Erythroblast (primary cell): ENCODE data around the gene CRIP1.
A peak's percentile ranks its signal among the peaks of the same experiment; 100 is the strongest.

Experiments
- DNase-seq, 2 experiments: peaks; one replicate each; lab custom pipeline; 2025; lab: John Stamatoyannopoulos, UW
- GATA1 ChIP-seq: IDR thresholded peaks from 2 replicates; pipeline ENCODE4 v1.6.1; 2011; ENCODE audit warnings: low read depth, mild to moderate bottlenecking, control low read depth, low read length, moderate library complexity
- POLR2A ChIP-seq: IDR thresholded peaks from 2 replicates; pipeline ENCODE4 v1.6.1; 2011; ENCODE audit warnings: mild to moderate bottlenecking, low read length

Gene CRIP1

DNA sequence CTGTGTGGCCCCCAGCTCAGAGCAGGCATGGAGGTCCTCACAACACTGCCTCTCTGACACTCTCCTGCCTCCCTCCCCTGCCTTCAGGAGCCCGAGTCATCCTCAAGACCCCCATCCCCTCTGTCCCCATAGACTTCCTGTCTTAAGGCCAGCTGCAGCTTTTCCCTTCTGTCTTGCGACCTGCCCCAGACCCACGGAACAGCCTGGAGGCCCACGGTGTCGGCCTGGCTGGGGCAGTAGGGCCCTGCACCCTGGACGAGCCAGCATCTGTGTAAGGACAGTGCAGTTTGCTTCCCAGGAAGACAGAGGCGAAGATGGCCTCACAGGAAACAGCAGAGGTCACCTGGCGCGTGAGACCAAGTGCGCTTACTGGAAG is 14.0 kb downstream of the CRIP1 start:
- no peak for DNase-seq
- TF ChIP-seq POLR2A (no peak), GATA1 (no peak)

DNA sequence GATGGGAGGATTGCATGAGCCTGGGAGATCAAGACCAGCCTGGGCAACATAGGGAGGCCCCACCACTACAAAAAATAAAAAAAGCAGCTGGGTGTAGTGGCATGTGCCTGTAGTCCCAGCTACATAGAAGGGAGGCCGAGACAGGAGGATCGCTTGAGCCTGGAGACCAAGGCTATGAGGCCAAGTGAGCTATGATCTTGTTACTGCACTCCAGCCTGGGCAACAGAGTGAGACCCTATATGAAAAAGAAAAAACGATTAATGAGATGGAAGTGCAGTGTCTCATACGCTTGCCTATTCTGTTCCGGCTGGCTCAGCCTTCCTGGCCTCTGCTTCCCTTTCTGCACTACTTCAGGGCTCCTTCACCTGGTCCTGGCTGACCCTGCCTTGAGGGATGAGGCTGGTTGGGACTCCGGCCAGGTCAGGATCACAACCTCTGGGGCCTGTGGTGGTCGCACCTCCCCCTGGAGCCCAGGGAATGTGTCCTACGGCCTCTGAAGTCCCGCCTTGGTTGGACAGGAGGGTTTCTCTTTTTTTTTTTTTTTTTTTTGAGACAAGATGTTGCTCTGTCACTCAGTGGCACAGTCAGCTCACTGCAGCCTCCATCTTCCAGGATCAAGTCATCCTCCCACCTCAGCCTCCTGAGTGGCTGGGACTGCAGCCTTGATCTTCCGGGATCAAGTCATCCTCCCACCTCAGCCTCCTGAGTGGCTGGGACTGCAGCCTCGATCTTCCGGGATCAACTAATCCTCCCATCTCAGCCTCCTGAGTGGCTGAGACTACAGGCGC is 15.0 kb downstream of the CRIP1 start:
- TF ChIP-seq GATA1 (no peak), POLR2A (no peak)

DNA sequence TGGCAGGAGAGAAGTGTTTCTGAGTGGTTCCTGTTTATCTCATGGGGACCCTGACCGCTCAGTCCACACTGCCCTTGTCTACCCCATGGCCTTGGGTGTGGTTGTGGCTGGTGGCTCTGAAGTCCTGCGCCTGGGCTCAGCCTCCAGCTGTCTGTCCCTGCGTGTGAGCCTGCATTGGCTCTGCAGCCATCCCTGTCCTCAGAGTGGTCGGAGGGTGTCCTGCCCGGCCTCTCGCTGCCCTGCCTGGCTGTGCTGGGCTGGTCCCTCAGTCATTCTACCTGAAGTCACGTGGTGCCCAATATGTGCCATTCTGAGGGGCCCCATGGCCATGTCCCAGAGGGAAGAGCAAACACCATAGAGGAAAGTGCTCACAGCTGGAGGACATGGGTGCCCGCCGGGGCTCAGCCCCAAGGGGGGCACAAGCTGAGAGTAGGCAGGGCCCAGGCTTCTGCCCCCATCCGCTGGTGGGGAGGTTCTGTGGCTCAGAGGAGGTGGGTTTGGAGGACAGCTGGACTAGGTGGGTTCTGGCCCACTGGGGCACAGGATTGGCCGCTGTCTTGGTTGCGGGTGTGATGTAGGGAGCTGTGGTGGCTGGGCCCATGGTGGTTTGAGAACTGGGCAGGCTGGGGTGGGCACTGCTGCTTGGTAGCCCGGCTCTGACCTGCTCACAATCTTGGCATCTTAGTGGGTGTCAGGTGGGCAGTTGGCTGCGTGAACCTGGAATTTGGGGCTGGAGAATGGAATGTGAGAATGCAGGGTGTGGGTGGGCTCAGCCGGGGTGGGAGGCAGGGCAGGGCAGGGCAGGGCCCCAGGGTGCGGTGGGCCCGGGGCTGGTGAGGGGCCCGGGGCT is 16.0 kb downstream of the CRIP1 start:
- TF ChIP-seq GATA1 (no peak), POLR2A (no peak)
- no peak for DNase-seq

More for the DNA sequence above, 15.0 kb downstream of the CRIP1 start:
- no peak for DNase-seq

DNA sequence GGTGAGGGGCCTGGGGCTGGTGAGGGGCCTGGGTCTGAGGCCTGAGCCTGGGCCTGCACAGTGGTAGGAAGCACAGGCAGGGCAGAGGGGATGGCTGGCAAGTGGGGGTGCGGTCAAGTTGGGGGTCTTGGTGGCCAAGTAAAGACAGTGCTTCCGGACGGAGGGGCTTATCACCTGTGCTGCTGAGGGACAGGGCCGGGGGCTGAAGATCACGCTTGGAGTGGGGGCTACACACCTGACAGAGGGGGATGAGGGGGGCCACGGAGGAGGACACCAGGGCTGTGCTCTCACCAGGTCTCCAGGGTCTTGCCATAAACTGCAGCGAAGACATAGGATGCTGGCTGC is 16.6 kb downstream of the CRIP1 start:
- TF ChIP-seq POLR2A (no peak), GATA1 (no peak)
- no peak for DNase-seq

DNA sequence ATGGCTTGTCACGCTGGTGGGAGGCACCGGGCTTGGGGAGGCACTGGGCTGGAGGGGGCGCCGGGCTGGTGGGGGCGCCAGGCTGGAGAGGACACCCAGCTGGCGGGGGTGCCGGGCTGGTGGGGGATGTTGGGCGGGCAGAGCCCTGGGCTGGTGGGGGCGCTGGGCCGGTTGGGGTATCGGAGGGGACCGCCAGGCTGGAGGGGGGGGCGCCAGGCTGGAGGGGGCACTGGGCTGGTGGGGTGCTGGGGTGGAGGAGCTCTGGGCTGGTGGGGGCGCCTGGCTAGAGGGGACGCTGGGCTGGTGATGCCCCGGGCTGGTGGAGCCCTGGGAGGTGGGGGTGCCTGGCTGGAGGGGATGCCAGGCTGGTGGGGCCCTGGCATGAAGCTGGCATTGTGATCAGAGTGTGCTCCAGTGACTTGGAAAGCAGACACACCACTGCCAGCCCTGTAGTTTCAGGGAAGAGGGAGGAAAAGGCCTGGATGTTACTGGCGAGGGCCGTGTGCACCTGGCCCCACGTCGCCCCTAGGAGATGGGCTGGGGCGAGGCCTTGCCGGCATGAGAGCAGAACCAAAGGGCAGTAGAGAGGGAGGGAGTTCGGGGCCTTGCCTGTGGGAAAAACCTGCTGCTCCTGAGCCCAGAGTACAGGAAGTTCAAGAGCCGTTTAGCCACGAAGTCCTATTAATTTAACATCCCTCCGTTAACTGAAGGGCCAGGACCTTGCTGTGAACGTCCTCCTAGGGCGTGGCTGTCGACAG is 17.4 kb downstream of the CRIP1 start:
- DNase-seq: no peak
- TF ChIP-seq GATA1 (no peak), POLR2A (no peak)

DNA sequence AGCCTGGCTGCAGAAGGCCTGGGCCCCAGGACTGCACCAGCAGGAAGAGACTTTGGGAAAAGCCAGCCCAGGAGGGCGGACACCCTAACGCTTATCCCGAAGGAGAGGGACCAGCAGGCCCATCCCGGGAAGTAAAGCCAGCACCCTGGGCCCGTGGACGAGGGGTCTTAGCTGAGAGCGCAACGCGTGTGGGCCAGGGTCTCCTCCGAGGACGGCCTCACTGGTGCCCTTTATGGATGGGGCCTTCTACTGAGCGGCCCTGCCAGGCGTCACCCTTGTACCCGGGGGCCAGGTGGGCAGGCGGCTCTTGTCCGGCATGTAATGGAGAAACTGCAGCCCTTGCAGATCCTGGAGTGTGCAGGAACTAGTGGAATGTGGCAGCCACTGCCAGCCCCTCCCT is 18.4 kb downstream of the CRIP1 start:
- TF ChIP-seq POLR2A: no peak
- TF ChIP-seq GATA1: no peak
- DNase-seq: no peak

DNA sequence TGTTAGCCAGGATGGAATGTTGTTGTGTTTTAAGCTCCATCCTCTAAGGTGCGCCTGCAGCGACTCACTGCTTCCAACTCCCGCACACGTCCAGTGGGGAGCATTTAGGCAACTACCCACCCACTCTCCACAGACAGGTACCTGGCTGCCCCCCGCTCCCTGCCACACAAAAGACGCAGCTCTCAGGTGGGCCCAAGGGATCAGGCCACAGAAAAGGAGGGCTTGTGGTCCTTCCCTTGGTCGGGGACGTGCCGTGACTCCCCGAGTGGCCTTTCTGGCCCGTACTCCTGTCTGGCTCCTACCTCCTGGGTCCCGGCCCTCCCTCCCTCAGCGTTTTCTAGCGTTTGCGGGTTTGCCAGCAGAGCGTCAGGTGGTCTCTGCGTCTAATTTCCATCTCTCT is 20.6 kb downstream of the CRIP1 start:
- no peak for TF ChIP-seq POLR2A
- TF ChIP-seq GATA1: no peak
- DNase-seq: no peak

DNA sequence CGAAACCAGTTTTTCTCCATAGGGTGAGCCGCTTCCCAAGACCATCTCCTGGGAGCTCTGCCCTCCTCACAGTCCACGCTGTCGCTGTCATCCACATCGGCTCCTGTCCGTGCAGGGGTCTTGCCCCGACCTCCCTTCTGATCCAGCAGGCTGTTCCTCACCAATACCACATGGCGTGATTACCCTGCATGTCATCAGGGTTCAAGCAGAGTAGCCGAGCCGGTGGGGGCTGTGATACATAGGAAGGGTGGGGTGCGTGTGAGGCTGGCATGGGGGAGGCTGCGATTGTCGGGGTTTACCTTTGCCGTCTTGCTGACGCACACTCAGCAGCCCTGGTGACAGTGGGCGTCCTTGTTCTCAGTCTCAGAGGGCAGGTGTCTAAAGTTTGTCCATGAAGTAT is 21.4 kb downstream of the CRIP1 start:
- no peak for DNase-seq
- TF ChIP-seq POLR2A (no peak), GATA1 (no peak)

DNA sequence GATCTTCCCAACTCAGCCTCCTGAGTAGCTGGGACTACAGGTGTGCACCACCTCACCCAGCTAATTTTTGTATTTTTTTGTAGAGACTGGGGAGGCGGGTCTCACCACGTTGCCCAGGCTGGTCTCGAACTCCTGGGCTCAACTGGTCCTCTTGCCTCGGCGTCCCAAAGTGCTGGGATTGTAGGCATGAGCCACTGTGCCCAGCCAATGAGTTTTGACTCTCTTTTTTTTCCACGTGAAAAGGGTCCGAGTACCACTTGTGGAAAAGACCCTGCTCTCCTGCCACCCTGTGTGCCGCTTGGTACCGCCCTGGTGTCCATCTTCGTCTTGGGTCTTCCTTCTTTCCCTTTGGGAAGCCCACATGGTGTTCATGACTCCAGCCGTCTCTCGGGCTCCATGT is 21.9 kb downstream of the CRIP1 start:
- no peak for TF ChIP-seq GATA1
- no peak for TF ChIP-seq POLR2A
- DNase-seq: no peak

DNA sequence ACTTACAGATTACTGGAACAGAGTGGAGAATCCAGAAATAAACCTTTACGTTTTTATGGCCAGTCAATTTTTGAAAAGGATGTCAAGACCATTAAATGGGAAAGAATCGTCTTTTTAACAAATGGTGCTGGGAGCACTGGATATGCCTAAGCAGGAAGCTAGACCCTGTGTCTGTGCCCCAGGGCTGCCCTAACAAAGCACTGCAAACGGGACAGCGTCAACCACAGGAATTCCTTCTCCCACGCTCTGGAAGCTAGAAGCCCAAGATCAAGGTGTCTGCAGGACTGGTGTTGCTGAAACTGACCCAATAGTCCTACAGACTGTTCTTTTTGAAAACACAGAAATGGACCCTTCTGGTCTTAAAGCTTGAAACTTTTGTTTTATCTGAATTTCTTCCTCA is 30.4 kb downstream of the CRIP1 start:
- no peak for TF ChIP-seq GATA1
- no peak for TF ChIP-seq POLR2A
- DNase-seq: no peak

DNA sequence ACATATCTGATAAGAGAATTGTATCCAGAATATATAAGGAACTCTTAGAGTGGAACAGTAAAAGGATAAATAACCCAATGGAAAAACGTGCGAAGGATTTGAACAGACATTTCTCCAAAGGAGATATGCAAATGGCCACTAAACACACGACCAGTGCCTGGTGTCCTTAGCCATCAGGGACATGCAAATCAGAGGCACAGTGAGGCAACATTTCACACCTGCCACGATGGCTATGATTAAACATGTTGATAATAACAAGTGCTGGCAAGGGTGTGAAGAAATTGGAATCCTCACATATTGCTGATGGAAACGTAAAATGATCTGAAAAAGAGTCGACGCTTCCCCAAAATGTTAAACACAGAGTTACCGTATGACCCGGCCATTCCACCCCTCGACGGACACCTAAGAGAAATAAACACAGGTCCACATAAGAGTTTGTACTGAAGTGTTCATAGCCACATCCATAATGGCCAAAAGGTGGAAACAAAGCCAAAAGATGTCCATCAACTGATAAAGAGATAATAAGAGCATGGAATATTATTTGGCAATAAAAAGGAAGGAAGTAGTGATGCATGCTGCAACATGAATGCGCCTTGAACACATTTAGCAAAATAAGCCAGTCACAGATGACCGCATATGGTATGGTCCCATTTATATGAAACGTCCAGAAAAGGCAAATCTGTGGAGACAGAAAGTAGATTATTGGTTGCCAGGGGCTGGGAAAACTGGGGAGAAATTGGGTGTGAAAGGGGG is 33.4 kb downstream of the CRIP1 start:
- no peak for TF ChIP-seq GATA1
- TF ChIP-seq POLR2A: no peak
- DNase-seq: no peak

DNA sequence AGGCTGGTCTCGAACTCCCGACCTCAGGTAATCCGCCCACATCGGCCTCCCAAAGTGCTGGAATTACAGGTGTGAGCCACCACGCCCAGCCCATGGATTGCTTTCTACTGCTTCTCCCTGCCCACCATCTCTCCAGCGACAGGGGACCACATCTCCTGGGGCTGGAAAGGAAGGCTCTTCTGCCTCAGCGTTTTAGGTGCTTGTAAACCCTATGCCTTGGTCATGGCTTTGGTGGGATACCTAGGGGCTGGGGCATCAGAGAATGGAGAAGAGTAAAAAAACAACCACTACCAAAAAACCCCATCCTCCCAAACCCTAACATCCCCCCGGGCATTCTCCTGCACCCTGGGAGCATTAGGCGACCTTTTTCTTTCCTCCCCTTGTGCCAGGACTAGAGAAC is 38.6 kb downstream of the CRIP1 start:
- DNase-seq: no peak
- no peak for TF ChIP-seq POLR2A
- TF ChIP-seq GATA1: no peak

DNA sequence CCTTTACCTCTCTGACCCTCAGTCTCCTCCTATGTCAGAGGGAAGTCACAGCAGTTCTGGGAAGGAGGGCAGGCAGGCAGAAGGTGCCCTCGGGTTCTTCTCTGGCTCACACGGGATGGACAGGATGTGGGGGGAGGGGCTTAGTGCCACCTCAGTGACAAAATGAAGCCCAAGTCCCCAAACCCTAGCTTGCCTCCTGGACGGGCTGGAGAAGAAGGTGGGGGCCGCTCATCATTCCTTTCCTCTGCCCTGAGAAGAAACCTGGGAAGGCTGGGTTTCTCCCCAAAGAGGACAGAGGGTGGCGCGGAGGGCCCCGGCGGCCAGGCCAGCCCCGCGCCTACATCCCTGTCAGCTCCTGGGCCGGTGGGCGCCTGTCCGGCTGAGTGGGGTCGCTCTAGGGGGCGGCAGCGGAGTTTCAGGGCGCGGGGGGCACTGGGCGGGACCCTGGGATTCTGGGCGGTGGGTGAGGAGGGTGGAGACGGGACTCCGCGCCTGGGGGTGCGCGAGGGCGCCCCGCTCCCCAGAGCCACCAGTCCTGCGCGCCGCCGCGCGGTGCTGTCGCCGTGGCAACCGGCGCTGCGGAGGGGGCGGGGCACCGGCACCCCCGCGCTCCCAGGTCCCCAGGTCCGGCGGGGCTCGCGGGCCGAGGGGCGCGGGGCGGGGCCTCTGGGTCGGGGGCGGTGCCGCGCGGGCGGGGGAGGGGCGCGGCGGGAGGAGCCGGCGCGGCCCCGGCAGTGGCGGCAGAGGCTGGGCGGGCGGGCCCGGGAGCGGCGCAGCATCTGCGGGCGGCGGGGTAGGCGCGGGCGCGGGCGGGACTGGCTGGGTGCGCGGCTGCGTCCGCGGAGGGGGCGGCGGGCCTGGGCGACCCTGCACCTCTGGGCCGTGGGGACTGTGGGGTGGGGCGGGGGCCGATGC is 39.4 kb downstream of the CRIP1 start, which contains the start of gene TMEM121:
TSS of gene TMEM121 (plus strand) at position 723 of the 915 bp plus-strand sequence. CDS start 2,252 bp downstream, outside the sequence.
- TF ChIP-seq GATA1 (no peak), POLR2A (no peak)
- DNase-seq: peak in 1 of 2 experiments; percentile 10
